MCF 10A (cell line): ENCODE measurements around the gene DUXB. TPM values are rescaled to one million over a fixed set of nuclear protein-coding genes. Genes with fewer than 3 reads are reported as not detected.
A peak's percentile ranks its signal among the peaks of the same experiment; 100 is the strongest.

Experiments
- BruUV-seq: library from RNA; stranded (reverse); fragments of 400-500 nt; replicated peaks from 2 replicates; lab custom pipeline; 2021; lab: Mats Ljungman, UMichigan
- CTCF ChIA-PET: fragments of 300-600 bp; sonication (Branson Sonifier 250); formaldehyde crosslinking; extraction: SDS; loops from one replicate; lab custom pipeline; 2021; ENCODE audit warnings: antibody characterized with exemption, inconsistent platforms; lab: Yijun Ruan, JAX
- POLR2A ChIA-PET: fragments of 300-600, 350-650 bp; sonication (Branson Sonifier 250); formaldehyde crosslinking; extraction: SDS; loops from one replicate; lab custom pipeline; 2020; ENCODE audit warnings: antibody characterized with exemption, inconsistent platforms; lab: Yijun Ruan, JAX
- DNase-seq: peaks from one replicate; pipeline ENCODE4 v3.0.0-alpha.2; 2018; ENCODE audit not compliant: unreplicated experiment
- H3K27ac Mint-ChIP-seq: one replicate; pipeline ENCODE4 v1.8.0; 2022; ENCODE audit warnings: mild to moderate bottlenecking, low read depth, mixed read lengths; ENCODE audit not compliant: unreplicated experiment
- H3K27me3 Mint-ChIP-seq: one replicate; pipeline ENCODE4 v1.8.0; 2022; ENCODE audit warnings: mixed read lengths; ENCODE audit not compliant: insufficient read depth, unreplicated experiment
- H3K36me3 Mint-ChIP-seq: one replicate; pipeline ENCODE4 v1.8.0; 2022; ENCODE audit warnings: mild to moderate bottlenecking, moderate library complexity, mixed read lengths; ENCODE audit not compliant: insufficient read depth, unreplicated experiment
- H3K4me1 Mint-ChIP-seq: one replicate; pipeline ENCODE4 v1.8.0; 2022; ENCODE audit warnings: mixed read lengths; ENCODE audit not compliant: insufficient read depth, unreplicated experiment
- H3K4me3 Mint-ChIP-seq: one replicate; pipeline ENCODE4 v1.8.0; 2022; ENCODE audit warnings: mild to moderate bottlenecking, moderate library complexity, mixed read lengths; ENCODE audit not compliant: unreplicated experiment
- H3K9me3 Mint-ChIP-seq: one replicate; pipeline ENCODE4 v1.8.0; 2022; ENCODE audit warnings: mixed read lengths; ENCODE audit not compliant: unreplicated experiment
- intact Hi-C: fragments of 100-400 bp; cut with micrococcal nuclease; formaldehyde crosslinking; loops from 2 replicates; pipeline ENCODE4 v1.14.1; 2022
- total RNA-seq: library from RNA; stranded (reverse); gene quantifications from 2 replicates; pipeline ENCODE4 v1.2.3, GENCODE V29; 2022
- TF ChIP-seq, protein P1 (sequence below): fragments of 200-600 bp; IDR thresholded peaks from one replicate; pipeline ENCODE4 v1.8.0; 2022; ENCODE audit warnings: antibody characterized with exemption, mild to moderate bottlenecking; ENCODE audit not compliant: unreplicated experiment

The DUXB gene
- total RNA-seq, 1 experiment from 2014 or later, result not detected

DNA sequence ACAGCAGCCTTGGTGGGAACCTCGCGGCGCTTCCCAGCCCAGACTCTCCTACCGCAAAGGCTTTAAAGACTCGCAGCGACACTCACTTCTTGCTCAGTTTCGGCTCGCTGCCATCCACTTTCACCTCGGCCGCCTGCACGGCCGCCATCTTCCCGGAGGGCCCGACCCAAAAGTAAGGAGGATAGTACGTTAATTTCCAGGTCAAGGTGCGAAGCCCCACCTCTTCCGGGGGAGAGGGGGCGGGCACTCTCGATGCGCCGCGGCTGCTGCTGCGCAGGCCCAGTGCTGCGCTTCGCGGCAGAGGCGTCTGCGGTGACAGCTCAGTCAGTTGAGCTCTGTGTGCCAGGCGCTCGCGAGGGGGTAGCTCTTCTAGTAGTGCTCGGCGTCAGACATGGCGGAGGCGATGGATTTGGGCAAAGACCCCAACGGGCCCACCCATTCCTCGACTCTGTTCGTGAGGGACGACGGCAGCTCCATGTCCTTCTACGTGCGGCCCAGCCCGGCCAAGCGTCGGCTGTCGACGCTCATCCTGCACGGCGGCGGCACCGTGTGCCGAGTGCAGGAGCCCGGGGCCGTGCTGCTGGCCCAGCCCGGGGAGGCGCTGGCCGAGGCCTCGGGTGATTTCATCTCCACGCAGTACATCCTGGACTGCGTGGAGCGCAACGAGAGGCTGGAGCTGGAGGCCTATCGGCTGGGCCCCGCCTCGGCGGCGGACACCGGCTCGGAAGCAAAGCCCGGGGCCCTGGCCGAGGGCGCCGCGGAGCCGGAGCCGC lies 53.6 kb downstream of the DUXB start, which contains the start of the genes KARS1 and TERF2IP:
Gene KARS1, minus strand, starts transcription at position 174 of the 773 bp plus-strand sequence. Its CDS starts 26 bp downstream, at position 148.
Gene TERF2IP, plus strand, starts transcription at position 282 of the 773 bp plus-strand sequence. Its CDS starts 110 bp downstream, at position 392.
- POLR2A ChIA-PET, result interaction anchor here (0.5 to 5.7 kb wide), 42 partner anchors 9 to 1630 kb away, joined by 3 to 76 read pairs (median 4); partner anchors contain the start of genes ADAT1, CFDP1, CPHXL2 and GABARAPL2
- Mint-ChIP-seq H3K9me3 (no peaks in the 10 kb centered on the region), H3K27ac (peak within 1 kb of the TSS; percentile 98), H3K27me3 (no peaks in the 10 kb centered on the region), H3K4me3 (peak within 1 kb of the TSS; percentile 76), H3K4me1 (peaks cover 33% of the 10 kb centered on the region), H3K36me3 (peaks cover 58% of the 10 kb centered on the region)
- TF ChIP-seq, protein P1, sequence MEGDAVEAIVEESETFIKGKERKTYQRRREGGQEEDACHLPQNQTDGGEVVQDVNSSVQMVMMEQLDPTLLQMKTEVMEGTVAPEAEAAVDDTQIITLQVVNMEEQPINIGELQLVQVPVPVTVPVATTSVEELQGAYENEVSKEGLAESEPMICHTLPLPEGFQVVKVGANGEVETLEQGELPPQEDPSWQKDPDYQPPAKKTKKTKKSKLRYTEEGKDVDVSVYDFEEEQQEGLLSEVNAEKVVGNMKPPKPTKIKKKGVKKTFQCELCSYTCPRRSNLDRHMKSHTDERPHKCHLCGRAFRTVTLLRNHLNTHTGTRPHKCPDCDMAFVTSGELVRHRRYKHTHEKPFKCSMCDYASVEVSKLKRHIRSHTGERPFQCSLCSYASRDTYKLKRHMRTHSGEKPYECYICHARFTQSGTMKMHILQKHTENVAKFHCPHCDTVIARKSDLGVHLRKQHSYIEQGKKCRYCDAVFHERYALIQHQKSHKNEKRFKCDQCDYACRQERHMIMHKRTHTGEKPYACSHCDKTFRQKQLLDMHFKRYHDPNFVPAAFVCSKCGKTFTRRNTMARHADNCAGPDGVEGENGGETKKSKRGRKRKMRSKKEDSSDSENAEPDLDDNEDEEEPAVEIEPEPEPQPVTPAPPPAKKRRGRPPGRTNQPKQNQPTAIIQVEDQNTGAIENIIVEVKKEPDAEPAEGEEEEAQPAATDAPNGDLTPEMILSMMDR, result no peak
- intact Hi-C loops, result loop anchor here (1.0 to 2.0 kb wide), 2 partner anchors 107 to 117 kb away; no protein-coding TSS in a partner anchor
- peak; percentile 92 for DNase-seq
- CTCF ChIA-PET, result interaction anchor here (0.6 to 10.6 kb wide), 6 partner anchors 11 to 1525 kb away, joined by 3 to 67 read pairs (median 4); no protein-coding TSS in a partner anchor
- BruUV-seq, result TSS peak; percentile 36

DNA sequence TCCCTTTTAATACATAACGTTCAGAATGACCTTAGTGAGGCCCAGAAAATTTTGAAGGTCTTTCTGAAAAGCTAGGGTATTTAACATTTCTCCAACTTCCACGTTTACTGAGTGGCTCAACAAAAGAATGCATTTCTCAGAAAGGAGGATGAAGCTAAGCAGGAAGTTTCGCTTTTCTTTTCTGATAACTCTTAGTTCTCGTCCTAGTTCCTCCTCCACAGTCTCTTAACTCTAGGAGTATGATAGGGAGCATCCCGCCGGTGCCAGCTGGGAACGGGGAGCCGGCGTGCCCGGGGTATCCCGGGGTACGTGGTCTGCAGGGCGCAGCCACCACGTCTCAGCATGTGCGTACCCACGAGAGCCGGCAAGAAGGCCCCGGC lies 54.2 kb downstream of the DUXB start:
- intact Hi-C loops, result no loop called here
- CTCF ChIA-PET, result interaction anchor here (1.0 to 10.6 kb wide), 5 partner anchors 11 to 413 kb away, joined by 3 to 67 read pairs (median 3); no protein-coding TSS in a partner anchor
- peaks cover 27% of the 10 kb centered on the region for H3K4me1 Mint-ChIP-seq
- H3K36me3 Mint-ChIP-seq, result peaks cover 63% of the 10 kb centered on the region
- POLR2A ChIA-PET, result interaction anchor here (0.6 to 5.7 kb wide), 34 partner anchors 8 to 1534 kb away, joined by 3 to 76 read pairs (median 5); partner anchors contain the start of genes ADAT1, CFDP1, CPHXL2 and GABARAPL2
- TSS peak; percentile 62 for BruUV-seq
- peak overlapping the region; percentile 76 for H3K4me3 Mint-ChIP-seq
- TF ChIP-seq, protein P1, result no peak
- H3K9me3 Mint-ChIP-seq, result no peaks in the 10 kb centered on the region
- no peaks in the 10 kb centered on the region for H3K27me3 Mint-ChIP-seq
- peak overlapping the region; percentile 98 for H3K27ac Mint-ChIP-seq
- DNase-seq, result no peak

DNA sequence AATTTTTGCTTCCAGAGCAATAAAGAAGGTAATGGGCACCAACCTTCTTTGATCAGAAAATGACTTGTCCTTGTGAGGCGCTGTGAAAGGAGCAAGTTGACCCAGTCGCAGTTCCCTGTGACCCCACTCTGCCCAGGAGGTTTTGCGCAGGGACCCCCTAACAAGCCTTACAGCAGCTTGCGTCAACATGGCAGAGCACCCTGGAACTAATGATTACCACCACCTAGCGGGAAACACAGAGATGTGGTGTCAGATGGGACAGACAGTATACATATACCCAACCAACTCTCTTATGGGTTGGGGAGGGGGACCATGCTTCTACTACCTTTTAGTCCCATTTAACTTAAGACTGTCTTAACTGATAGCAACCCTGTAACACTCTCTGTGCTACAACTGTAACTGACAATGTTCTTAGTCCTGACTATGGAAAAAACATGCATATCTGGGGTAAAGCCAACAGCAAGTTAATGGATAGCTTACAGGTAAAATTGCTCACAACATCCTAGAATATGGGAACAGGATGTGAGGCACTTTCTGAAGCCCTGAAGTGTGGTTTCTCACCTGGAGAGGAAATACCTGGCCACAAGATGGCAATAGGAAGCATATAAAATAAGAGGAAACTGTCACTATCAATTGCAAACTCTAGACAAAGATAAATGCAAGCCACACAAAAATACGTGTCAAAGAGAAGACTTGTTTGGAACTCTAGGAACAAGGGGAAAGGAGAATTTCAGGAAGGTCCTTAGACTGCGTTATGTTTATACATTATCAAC lies 56.8 kb downstream of the DUXB start:
- POLR2A ChIA-PET, result interaction anchor here (0.7 to 1.4 kb wide), 6 partner anchors 8 to 168 kb away, joined by 3 to 6 read pairs (median 4); partner anchors contain the start of gene ADAT1
- peaks cover 8% of the 10 kb centered on the region for H3K4me1 Mint-ChIP-seq

More for the DNA sequence above, 56.8 kb downstream of the DUXB start:
- Mint-ChIP-seq H3K4me3 (peak overlapping the region; percentile 38), H3K27me3 (no peaks in the 10 kb centered on the region), H3K9me3 (no peaks in the 10 kb centered on the region), H3K36me3 (peaks cover 67% of the 10 kb centered on the region), H3K27ac (no peak overlapping the region)
- intact Hi-C loops, result no loop called here
- TF ChIP-seq, protein P1, result no peak
- no TSS peak for BruUV-seq
- peak; percentile 15 for DNase-seq
- CTCF ChIA-PET, result interaction anchor here (1.1 to 10.6 kb wide), 4 partner anchors 12 to 121 kb away, joined by 4 to 67 read pairs (median 6); no protein-coding TSS in a partner anchor

Other genes with a start within 250 kb of the DUXB start
- gene TMEM170A, start 236.8 kb downstream of the DUXB start, total RNA-seq, result 20.1 and 21.8 TPM in 2 replicates
- 0.16 and 0.42 TPM in 2 replicates for gene CHST6, start 206.0 kb downstream of the DUXB start, total RNA-seq
- not detected in 2 replicates for gene CHST5, start 165.4 kb downstream of the DUXB start, total RNA-seq
- gene TMEM231, start 145.2 kb downstream of the DUXB start, total RNA-seq, result 18.6 and 21.1 TPM in 2 replicates
- 61.5 and 70.5 TPM in 2 replicates for gene GABARAPL2, start 135.1 kb downstream of the DUXB start, total RNA-seq
- 48.7 and 60.2 TPM in 2 replicates for gene ADAT1, start 78.2 kb downstream of the DUXB start, total RNA-seq
- gene KARS1, start 53.8 kb downstream of the DUXB start, total RNA-seq, result 213 and 219 TPM in 2 replicates
- gene TERF2IP, start 53.7 kb downstream of the DUXB start, total RNA-seq, result 73.9 and 80.0 TPM in 2 replicates
- not detected in 2 replicates for gene CPHXL2, start 24.5 kb downstream of the DUXB start, total RNA-seq
- gene CPHXL, start 25.0 kb upstream of the DUXB start, total RNA-seq, result not detected in 2 replicates